ENCODE measurements around the gene COL18A1.

COL18A1 gene

GRCh38 chr21:45383615-45384201 is 21.3 kb upstream of the COL18A1 start:
- DNase-seq, result no peak

DNA sequence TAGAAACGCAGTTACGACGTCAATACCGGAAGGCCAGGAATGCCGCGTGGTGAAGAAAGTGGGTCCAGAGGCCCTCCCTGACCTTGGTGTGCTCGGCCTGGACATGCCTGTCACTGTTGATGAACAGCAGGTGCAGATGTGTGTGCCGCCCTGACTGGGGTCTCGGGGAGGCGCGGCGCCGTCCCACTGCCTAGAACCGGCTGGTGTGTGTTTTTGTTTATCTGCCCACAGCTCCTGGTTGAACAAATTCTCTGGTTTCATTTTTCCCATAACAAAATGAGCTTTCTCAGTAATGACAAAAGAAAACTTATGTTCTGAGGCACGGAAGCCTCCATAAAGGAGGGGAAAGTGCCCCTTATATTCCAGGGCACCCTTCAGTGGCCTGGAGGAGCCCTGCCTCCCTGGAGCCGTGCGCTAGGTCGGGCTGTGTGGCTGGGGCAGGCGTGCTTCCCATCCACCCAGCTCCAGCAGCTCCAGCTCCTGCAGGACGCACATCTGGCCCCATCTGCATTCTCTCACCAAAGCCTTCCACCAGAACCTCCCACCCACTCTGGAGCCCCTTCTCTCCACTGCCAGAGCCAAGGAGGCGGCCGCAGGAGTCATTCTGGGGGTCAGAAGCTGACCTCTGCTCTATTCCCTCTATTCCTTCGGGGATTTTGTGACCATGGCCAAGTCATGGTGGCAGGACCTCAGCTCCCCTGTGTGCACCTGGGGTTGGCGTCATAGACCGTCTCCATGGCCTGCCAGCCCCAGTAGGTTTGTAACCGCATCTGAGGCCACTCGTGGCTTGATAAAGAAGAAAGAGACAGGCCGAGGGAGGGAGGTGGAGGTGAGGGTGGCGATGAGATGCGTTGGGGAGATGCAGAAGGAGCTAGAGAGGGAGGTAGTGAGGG is 20.1 kb upstream of the COL18A1 start:
- no peak for DNase-seq

DNA sequence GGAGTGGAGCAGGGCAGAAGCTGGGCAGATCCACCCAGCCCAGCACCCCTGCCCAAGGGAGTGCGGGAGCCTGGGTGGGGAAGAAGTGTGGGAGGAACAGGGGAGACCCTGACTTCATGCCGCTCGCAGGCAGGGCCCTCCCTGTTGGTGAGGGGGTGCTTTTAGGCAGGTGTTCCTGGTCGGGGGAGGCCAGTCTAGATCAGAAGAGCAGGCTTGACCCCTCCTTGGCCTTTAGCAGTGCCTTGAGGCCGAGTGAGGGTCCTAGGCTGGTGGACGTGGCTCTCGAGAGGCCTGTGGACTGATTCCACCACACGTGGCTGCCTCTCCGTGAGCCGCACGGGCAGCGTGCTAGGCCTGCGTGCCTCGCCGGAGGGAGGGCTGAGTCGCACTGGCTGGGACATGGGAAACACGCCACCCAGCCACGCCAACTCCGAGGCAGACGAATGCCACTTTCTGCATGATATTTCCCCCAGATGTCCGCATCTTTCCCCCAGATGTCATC is 19.4 kb upstream of the COL18A1 start:
- DNase-seq, result no peak

DNA sequence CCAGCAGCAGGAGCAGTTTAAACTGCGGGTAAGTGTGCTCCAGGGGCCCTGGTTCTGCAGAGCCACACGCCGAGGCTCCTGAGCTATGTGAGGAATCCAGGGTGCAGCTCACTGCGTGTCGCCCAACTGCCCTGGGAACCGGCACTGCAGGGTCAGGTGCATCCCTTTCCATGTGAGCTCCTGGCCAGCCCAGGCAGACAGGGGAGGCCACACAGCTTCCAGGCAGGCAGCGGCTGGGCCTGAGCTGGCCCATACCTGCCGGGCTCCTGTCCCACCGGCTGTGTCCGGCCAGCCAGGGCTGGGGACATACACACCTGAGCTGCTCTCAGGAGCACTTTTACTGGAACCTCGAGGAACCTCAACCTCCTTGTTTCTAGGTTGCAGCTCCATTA is 18.6 kb upstream of the COL18A1 start:
- no peak for DNase-seq

GRCh38 chr21:45386728-45387371 is 18.1 kb upstream of the COL18A1 start:
- DNase-seq, result no peak

DNA sequence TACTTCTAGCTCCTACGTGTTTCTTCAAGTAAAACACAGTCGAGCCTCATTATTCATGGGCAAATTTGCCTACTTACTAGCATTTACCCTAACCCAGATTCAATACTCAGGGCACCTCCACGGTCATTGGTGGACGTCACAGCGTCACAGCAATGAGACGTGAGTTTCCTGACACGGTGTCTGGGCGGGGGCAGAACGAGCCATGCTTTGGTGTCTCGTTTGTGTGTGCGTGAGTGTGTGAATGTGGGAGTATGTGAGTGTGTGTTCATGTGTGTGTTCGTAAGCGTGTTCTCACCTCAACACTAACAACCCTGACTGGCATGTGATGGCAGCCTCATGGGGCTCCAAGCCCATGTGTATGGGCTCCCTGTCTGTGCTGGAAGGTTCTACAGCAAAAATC is 17.5 kb upstream of the COL18A1 start:
- DNase-seq, result no peak

DNA sequence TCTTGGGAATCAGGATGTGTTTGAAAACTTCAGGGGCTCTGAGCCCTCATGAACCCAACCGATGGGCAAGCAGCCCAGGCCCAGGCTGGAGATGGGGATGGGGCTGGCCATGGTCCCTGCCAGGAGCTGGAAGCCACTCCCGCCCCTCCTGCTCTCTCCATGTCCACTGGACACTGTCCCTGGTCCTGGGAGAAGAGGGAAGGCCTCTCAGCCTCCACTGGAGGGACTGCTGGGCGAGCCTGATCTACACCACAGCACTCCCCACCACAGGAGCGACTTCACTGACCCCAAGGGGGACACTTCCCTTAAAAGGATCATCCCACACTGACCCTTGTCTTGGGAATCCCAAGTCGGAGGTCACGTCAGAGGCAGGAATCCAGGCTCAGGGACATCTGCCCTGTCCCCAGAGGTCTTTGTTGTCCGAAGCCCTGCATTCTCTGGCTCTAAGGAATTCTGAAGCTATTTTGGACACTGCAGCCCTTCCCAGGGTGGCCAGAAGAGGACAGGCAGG is 16.9 kb upstream of the COL18A1 start:
- no peak for DNase-seq

GRCh38 chr21:45388611-45389296 is 16.2 kb upstream of the COL18A1 start:
- DNase-seq, result no peak

- no peak for DNase-seq
Measured at GRCh38 chr21:45390121-45390751, 14.7 kb upstream of the COL18A1 start.

DNA sequence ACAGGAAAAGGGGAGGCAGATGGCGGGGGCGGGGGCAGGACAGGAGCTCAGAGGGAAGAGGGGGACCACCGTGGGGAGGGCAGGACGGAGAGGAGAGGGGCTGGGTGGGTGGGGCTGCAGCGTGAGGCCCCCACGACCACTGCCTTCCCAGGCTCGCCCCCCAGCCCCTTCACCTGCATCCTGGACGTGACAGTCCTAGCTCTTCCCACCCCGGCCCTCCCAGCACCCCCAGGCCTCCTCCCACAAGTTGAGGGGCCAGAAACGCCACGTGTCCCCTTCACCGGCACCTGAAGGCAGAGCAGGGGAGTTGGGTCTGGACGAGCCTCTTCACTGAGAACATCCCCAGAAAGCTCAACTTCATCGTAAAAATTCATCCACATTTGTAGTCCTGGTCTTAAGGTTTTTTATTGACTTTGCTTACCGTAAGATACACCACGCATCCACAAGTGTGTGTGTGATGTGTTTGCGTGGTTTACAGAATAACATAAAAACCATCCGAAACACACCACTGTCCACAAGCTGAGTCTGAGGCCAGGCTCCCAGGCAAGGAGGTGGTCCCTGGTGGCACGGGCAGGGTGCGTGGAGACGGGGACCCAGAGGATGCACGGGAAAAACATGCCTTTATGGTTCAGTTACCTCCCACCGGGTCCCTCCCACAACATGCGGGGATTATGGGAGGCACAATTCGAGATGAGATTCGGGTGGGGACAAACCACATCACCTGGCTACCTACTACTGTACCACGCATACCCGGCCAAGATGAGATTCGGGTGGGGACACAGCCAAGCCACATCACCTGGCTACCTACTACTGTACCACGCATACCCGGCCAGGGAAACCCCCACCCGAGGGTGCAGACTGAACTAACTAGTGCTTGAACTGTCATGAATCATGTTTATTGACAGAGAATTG is 13.9 kb upstream of the COL18A1 start:
- DNase-seq, result no peak

DNA sequence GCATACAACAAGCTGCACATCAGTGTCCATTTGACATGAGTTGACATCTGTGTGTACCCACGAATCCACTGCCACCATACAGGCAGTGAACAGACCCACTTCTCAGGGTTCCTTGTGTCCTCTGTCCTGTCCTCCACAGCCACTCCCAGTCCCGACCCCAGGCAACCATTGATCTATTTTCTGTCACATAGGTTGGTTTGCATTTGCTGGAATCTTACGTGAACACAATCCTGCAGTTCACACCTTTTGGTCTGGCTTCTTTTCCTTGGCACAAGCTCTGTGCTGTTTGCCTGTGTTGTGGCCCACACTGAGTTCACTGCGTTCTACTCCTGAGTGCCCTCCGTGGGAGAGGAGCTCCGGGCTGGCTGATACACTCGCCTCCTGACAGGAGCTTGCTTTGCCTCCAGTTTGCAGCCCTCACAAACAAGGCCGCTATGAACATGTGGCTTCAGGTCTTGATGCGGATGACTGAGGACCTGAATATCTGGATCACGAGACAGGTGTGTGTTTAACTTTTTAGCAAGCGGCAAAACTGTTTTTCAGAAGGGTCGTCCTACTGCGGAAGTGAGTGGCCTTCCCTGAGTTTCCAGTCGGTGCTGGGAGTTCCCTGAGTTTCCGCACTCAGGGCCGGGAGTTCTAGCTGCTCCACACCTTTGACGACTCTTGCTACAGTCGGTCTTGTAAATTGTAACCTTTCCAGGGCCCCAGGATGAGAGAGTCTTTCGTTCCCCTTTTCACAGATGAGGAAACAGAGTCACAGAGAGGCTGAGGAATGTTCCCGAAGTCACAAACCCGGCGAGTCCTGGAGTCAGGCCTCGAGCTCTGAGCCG is 13.0 kb upstream of the COL18A1 start:
- DNase-seq, result no peak

DNA sequence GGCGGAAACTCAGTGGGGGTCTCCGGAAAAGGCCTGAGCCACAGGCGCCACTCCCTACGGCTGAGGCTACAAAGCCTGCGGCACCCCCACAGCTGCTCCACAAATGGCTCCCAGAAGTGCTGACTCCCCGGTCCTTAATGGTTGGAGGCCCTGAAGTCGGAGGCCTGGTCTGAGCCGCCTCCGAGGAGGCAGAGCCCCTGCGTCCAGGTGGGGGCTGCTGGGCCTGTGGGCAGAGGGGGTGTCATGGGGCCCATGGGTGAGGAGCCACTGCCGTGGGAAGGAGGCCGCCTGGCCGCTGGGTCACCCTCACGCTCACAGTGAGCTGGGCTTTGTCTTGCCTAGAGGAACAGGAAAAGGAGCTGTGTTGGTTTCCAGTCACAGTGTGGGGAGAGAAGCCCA is 12.4 kb upstream of the COL18A1 start:
- DNase-seq, result no peak

DNA sequence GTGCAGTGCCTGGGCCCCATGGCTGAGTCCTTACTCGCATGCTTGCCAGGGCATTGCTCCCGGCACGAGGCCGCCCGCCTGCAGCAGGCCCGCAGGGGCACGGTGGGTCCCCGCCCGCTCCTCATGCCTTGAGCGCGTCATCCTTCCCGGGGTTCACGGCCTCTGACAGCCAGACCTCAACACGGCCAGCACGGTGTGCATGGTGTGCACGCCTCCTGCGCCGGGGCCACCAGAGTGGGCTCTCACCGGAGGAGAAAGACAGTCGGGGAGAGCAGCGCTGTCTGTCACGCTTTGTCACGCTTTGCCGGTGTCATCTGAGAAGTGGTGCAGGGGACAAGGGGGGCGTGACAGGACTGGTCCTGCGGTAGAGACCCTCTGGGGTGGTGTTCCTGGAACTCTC is 11.9 kb upstream of the COL18A1 start:
- DNase-seq, result no peak

GRCh38 chr21:45393833-45394638 is 10.9 kb upstream of the COL18A1 start:
- DNase-seq, result no peak

DNA sequence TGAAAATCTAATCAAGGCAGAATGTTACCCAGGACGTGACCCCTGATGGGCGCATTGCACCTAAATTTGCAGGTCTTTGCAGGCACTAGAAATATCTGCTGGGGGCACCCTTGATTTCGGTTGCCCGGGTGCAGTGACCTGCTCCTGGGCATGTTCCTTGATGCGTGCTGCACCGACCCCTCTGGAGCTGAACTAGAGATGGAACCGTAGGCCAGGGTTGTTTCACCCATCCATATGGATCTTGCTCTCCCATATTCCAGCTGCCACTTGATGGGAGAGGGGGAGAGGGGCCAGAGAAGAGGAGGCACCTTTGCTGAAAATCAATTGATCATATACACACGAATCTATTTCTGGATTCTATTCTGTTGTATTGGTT is 8.4 kb upstream of the COL18A1 start:
- DNase-seq, result no peak

DNA sequence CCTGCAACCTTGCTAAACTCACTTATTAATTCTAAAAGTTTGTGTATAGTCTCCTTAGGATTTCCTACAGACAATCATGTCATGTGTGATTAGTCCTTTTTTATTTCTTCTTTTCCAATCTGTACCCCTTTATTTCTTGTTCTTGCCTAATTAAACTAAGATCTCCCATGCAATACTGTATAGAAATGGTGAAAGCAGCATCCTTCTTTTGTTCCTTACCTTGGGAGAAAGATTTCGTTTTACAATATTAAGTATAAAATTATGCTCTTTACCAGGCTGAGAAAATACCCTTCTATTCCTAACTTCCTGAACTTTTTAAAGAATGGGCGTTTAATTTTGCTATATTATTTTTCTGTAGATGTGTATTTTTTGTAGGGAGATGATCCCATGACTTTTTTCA is 7.6 kb upstream of the COL18A1 start:
- DNase-seq, result no peak

GRCh38 chr21:45401054-45401518 is 3.9 kb upstream of the COL18A1 start:
- DNase-seq, result no peak

GRCh38 chr21:45401916-45402900 is 2.8 kb upstream of the COL18A1 start:
- DNase-seq, result no peak

Data from effector CD4-positive, alpha-beta T cell (primary cell).